HG02981 (cell line): ENCODE data around the gene ACP1.
A peak's percentile ranks its signal among the peaks of the same experiment; 100 is the strongest.
"Not testable (repeated sequence)": the region's sequence is repeated elsewhere in the genome, so short reads cannot be mapped to it uniquely, and the experiment has no call there.

Experiments used
- ATAC-seq: cut with Tn5 transposase; IDR thresholded peaks from one replicate; pipeline ENCODE4 v1.9.1; 2021; ENCODE audit warnings: mild to moderate bottlenecking, moderate library complexity; ENCODE audit not compliant: unreplicated experiment

The ACP1 gene

GRCh38 chr2:309148-309953 lies 44.6 kb downstream of the ACP1 start:
- no peak for ATAC-seq

- no peak for ATAC-seq
Measured at GRCh38 chr2:309954-310510, 45.3 kb downstream of the ACP1 start.

- ATAC-seq: no peak
Measured at GRCh38 chr2:310994-311393, 46.2 kb downstream of the ACP1 start.

DNA sequence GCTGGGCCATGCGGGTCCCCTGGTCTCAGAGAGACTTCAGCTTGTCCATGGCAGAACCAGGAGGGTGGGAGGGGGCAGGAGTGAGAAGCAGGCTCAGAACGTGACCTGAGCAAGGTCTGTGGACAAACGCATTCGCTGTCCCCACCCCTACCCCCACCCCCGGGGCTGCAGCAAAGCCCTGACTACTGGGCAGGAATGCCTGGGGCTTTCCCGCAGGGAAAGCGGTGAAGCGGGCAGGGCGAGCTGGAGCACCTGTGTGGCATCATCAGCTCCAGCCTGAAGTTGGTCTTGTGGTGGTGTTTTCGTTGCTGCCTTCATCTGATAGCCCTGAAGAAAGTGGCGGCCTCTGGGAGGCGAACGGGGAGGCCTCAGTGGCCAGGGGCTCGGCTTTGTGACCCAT lies 49.2 kb downstream of the ACP1 start:
- no peak for ATAC-seq

GRCh38 chr2:314561-315336 lies 50.0 kb downstream of the ACP1 start:
- no peak for ATAC-seq

DNA sequence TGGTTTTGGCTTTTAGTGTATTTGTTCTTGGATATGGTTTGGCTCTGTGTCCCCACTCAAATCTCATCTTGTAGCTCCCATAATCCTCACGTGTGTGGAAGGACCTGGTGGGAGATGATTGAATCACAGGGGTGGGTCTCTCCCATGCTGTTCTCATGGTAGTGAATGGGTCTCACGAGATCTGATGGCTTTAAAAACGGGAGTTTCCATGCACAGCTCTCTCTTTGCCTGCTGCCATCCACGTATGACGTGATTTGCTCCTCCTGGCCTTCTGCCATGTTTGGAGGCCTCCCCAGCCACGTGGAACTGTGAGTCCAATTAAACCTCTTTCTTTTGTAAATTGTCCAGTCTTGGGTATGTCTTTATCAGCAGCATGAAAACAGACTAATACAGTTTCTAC lies 51.2 kb downstream of the ACP1 start:
- ATAC-seq: not testable (repeated sequence)

DNA sequence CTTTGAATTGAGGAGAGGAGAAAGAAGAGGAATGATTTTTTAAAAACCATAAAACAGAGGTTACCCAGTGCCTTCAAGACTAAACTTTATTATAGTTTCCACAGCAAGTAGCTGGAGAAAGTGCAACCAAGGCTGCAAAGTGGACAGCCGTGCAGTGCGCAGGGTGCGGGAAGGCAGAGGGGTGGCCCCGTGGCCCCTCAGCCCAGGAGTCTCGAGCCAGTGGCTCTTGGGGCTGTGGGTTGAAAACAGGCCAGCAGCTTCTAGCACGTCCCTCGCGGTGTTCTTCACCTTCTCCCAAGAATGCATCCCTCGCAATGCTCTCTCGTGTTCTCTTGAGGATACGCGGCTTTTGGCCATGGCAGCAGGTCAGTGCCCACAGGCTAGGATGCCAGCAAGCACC lies 51.6 kb downstream of the ACP1 start:
- no peak for ATAC-seq

DNA sequence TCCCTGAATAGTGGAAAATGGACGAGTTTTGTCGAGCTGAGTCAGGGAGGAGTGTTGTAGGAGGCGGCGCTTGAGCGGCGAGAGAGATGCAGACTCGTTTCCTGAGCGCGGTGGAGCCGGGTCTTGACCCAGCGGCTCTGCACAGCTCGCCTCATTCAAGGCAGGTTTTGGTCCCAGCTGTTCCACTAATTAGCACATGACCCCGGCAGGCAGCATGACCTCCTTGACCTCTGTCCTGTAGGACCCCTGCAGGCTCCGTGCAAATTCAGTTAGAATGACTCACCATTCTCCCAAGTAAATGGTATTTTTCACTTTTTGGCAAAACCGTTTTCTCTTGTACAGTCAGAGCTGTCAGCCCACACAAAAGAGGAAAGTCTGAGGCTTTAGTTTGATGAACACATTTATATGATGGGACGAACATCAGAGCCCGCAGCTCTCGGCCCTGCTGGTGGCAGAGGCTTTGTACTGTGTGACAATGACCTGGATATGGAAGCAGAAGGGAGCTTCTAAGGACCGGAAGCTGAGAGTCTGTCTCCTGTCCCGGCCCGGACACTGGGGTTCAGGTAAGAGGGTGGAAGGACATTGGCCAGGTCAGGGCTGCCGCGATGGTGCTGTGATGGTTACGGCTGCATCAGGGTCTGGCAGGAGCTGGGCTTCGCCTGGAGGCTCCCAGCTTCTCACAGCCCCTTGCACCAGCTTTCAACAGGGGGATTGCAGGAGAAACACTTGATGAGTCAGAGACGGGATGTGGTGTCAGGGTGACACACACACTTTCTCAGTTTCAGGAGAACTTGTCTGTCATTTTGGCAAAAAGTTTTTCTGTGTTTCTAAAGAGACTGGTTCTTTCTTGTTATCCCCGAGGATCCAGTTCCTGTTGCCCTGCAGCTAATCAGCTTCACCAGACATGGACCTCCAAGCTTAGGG lies 53.0 kb downstream of the ACP1 start:
- ATAC-seq: peak; percentile 68

- no peak for ATAC-seq
Measured at GRCh38 chr2:319059-319600, 54.4 kb downstream of the ACP1 start.

DNA sequence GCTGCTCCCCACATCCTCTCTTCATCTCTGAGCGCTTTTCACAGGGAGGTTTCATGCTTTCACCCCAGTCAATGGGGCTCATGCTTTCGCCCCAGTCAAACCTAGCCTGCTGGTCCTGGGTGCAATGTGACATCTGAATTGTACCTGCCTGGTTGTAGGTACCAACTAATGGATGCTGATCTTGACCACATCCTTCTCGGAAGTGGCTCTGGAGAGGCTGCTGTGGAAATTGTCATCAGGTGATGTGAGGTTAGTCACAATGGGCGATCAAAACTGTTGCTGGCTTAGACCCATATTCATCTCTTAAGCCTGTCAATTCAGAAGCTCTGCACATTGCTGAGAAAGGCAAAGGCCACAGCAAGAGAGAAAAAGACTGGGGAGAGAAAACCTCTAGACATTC lies 55.8 kb downstream of the ACP1 start:
- no peak for ATAC-seq

- ATAC-seq: no peak
Measured at GRCh38 chr2:322326-322725, 57.6 kb downstream of the ACP1 start.

DNA sequence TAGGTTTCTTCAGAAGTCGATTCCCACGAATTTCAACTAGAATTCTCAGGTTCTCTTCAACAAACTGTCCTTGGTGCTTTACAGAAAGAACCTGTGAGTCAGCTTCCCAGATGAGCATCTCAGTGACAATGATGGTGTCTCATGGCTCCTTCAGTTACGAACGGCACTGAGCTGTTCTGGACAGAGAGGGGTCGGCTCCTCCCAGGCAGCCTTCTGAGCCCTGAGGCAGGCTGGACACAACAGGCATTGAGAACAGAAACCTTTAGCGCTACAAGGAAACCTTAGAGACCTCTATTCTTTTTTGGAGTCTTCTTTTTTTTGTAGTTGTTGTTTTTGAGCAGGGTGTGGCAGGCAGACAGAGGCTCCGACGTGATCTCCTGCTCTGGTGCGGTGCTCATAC lies 58.3 kb downstream of the ACP1 start:
- ATAC-seq: no peak
